HepG2 (cell line): ENCODE measurements around the gene ARHGAP21.

Experiments used
- CEBPB ChIP-seq: IDR thresholded peaks from 2 replicates; pipeline ENCODE4 v1.6.1; 2011; ENCODE audit warnings: low read depth, low read length, improper control_type of control experiment, borderline replicate concordance
- CTCF ChIP-seq: sonication (generic); formaldehyde crosslinking; IDR thresholded peaks from 2 replicates; pipeline ENCODE4 v1.5.0; 2020; ENCODE audit warnings: mild to moderate bottlenecking, missing genetic modification reagents, moderate library complexity
- HDAC1 ChIP-seq: sonication (generic); formaldehyde crosslinking; IDR thresholded peaks from 2 replicates; pipeline ENCODE4 v1.5.1; 2020; ENCODE audit warnings: mild to moderate bottlenecking, missing genetic modification reagents
- RAD21 ChIP-seq: fragments of 450-650 bp; formaldehyde crosslinking; IDR thresholded peaks from 2 replicates; pipeline ENCODE4 v1.5.0; 2020; ENCODE audit warnings: mild to moderate bottlenecking
- RFX5 ChIP-seq: IDR thresholded peaks from 2 replicates; pipeline ENCODE4 v1.6.1; 2011; ENCODE audit warnings: low read depth, low read length, improper control_type of control experiment
- SIN3A ChIP-seq: IDR thresholded peaks from 2 replicates; pipeline ENCODE4 v1.6.1; 2011; ENCODE audit warnings: low read depth, mild to moderate bottlenecking, control low read depth, low read length, borderline replicate concordance
- ZNF121 ChIP-seq: sonication (generic); formaldehyde crosslinking; IDR thresholded peaks from 2 replicates; pipeline ENCODE4 v1.5.0; 2020; ENCODE audit warnings: mild to moderate bottlenecking, missing genetic modification reagents

GRCh38 chr10:24670964-24671670 is 52.6 kb downstream of the ARHGAP21 start:
- TF ChIP-seq RAD21 (CRISPR knock-in tag) (no peak), SIN3A (no peak), HDAC1 (CRISPR knock-in tag) (no peak), CEBPB (no peak), RFX5 (no peak), ZNF121 (CRISPR knock-in tag) (no peak), CTCF (CRISPR knock-in tag) (no peak)
